ENCODE data around the gene GRAMD2A.
A peak's percentile ranks its signal among the peaks of the same experiment; 100 is the strongest.

The GRAMD2A gene

DNA sequence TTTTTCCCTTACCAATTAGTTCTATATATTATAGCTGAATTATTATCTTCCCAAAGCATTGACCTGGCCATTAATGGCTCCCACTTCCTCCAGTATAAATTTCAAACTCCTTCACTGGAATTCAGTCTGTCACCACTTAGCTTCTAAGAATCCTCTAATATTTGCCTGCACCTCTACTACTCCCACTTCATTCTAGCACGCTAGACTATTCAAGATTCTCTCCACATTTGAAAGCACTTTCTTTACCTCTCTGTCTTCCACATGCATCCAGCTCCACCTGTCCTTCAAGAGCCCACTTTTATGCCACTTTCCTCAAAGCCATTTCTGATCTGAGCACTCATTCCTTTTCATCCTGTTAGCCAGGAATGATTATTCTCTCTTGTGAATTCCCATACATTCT, 64.4 kb downstream of the GRAMD2A start:
- no peak for DNase-seq (ENCODE audit: low spot score)

DNA sequence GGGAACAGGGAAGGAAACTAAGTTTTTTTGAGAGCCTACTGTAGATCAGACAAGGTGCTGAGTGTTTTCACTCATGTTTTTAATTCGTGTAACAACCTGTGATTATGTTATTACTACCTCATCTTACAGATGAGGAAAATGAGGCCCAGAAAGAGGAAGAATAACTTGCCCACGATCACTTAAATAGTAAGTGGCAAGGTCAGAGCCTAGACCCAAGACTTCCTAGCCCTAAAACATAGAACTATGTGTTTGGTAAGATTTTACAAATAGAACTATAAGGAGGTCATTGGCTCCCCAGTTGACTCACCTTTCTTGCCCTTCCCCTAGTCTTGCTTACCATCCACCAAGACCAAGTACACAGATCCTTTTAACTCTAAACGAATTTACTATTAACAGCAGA, 65.7 kb downstream of the GRAMD2A start:
- DNase-seq (ENCODE audit: low spot score): no peak

DNA sequence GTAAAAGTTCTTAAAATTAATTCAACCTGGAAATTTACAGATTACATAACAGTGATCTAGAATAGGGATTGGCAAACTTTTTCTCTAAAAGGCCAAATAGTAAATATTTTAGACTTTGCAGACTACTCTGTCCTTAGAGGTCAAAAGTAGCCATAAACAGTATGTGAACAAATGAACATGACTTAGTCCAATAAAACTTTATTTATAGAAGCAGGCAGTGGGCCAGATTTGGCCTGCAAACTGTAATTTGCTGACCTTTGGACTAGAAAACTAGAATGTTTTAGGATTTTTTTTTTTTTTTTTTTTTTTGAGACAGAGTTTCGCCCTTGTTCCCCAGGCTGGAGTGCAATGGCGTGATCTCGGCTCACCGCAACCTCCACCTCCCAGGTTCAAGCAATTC, 67.3 kb downstream of the GRAMD2A start:
- DNase-seq (ENCODE audit: low spot score): peak; percentile 26

DNA sequence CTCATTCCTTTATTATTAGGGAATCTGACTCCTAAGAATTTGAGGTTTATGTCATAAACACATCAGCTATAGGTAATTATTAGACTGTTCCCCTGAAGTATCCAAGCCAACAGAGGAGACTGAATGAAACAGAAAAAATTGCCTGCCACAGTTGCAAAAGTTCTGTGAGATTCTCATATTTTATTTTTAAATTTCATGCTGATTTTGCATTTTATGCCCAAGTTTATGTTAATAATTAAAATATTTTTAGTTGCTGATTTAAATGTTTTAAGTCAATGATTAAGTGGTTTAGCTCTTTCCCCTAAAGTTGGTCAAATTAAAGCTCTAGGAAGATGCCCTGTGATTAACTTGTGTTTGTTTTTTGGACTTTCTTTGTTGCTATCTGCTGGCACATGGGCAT, 69.2 kb downstream of the GRAMD2A start:
- DNase-seq (ENCODE audit: low spot score): no peak

DNA sequence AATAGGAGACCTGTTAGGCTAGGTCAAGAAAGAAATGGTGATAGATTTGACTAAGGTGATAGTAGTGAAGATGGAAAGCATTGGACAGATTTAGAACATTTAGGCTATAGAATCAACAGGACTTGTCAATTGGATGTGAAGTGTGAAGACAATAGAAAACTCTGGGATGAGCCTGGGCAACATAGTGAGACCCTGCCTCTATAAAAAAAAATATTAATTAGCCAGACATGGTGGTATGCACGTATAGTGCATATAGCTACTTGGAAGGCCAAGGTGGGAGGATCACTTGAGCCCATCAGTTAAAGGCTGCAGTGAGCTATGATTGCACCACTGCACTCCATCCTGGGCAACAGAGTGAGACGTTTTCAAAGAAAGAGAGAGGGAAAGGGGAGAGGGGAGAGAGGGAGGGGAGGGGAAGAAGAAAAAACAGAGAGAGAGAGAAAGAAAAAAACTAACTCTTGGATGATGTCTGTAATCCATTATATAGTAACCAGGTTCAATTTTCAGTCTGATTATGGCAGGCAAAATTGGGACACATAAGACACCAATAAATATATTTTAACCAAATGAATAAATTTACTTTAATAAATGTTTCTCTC, 69.8 kb downstream of the GRAMD2A start:
- DNase-seq (ENCODE audit: low spot score): no peak

DNA sequence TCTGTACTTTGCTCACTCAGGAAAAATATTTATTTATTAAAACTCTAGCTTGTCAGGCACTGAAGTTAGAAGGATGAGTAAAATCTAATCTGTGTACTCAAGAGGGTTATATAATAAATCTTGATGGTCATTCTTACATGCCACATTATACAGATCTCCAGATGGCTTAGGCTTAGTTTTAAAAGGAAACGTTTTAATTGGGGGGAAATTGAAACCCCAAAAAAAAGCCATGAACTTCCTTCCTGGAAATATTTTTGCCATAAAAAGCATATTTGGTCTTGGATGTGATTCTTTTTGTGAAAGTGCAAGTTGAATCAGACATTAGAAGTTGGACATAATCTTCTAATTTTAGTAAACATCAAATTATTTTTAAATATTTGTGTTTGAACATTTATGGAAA, 73.4 kb downstream of the GRAMD2A start:
- no peak for DNase-seq (ENCODE audit: low spot score)

DNA sequence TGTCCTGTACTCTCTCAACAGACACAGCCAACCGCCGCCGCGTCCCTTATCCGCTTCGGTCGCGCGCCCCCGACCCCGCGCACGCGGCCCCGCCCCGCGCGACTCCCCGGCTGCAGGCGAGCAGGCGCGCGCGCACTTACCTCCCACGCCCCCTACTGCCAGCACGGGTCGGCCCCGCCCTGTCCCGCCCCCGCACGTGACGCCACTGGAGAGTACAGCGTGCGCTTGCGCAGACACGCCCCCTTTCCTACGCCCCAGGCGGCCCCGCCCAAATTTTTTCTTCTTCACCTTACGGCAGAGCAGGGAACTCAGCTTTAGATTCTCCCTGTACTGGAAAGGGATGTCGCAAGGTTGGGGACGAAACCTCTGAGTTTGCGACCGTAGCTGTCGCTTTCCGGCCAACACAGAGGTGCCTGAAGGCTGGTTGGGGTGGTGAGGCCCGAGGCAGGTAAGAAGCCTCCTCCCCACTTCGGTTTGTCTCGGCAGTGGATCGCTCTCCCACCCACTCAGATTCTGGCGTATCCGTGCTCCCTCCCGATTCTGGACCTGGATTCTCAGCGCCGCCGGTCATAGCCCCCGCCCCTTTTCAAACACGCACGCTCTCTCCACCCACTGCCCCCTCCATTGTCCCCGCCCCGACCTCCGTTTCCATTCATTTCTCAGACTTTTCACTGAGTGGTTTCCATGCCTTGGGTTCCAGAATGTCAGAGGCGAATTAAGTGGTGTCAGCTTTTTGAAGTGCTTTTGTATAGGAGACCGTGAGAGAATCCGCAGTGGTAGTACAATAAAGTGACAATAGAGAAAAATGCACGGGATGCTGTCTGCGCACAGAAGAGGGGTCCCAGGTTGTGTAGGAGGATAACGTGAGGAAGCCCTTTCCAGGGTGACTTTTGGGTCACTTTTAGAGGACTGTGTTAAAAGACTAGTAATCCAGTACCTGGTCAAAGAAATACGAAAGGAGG, 79.3 kb downstream of the GRAMD2A start, which contains the start of the genes MYO9A and SENP8:
MYO9A (minus strand) TSS at position 134 of the 962 bp plus-strand sequence. CDS start 71,587 bp downstream, outside the sequence.
SENP8 (plus strand) TSS at position 387 of the 962 bp plus-strand sequence. CDS start 21,221 bp downstream, outside the sequence.
- peak; percentile 100 for DNase-seq (ENCODE audit: low spot score)

DNA sequence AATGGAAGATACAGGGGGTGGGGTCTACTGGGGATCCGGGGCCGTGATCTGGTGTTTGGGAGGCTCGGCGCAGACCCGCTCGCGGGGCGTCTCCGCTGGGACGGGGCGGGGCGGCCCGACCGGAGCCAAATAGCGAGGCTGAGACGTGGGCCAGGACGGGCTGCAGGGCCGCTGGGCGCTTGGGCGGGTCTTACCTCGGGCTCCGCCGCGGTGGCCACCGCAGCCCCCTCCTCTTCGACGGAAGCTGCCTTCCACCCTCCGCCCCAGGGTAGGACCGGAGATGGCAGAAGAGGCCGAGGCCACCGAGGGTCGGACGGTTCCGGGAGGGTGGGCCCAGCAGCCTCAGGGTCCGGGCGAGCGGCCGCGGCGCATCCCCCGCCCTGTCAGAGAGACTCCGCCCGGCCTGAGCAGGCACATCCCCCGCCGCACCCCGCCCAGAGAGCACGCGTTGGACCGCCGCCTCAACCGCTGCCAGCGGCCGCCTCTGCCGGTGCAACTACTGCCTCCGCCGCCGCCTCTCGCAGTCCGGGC, 80.0 kb downstream of the GRAMD2A start:
- peak; percentile 64 for DNase-seq (ENCODE audit: low spot score)

DNA sequence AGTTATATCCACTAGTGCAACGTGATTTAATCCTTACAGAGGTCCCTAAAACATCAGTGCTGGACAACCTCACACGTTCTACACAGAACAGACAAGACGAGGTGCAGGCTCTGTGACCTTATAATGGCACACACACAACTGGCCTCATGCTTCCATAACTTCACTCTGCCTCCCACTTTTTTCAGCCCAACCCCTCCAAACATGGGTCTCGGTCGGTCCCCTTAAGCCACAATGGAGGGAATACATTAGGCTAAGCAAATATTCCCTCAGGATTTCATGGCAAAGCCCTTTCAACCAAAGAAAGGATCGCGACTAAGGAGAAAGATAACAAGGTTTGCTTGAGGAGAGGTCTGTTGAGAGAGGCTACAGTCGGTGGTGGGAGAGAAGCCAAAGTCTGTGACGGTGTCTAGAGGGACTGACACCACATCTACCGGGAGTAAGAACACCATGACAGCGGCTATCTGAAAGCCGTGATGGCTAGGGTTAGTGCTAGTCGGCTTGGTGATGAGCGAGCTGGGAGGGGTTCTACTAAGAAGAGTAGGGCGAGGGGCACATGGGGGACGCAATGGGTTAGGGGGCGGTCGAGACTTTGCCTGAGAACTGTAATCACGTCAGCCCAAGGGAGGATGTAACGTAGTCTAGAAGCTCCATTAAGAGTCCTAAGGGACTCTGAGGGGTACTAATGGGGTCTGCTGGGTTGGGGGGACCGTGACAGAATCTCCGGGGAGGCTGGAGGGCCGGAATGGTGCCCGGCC, 80.7 kb downstream of the GRAMD2A start:
- no peak for DNase-seq (ENCODE audit: low spot score)

DNA sequence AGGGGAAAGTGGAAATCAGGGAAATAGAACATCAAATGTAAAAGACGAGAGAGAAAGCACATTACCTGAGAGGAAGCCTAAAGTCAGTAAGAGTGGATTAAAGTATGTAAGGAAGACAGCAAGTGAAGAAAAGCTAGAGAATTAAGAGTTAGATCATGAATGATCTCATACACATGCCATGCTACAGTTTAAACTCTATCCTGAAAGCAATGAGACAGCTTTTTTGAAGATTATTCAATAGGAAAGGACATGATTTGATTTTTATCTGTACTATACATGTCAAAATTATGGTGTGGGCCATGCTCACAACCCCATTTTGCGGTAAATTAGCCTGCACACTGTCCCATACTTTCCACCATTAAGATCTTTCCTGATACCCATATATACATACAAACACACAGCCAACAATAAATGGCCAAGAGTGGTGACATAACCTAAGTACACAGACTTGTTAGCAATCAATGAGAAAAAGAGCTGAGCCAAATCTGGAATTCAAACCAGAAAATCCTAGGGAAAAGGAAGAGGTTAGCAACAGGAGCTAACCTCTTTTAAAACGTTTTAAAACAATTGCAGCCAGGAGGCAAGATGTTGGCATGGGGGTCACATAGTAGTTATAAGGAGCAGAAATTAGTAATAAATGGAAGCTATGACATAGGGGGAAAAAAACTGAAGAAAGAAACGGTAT, 84.1 kb downstream of the GRAMD2A start:
- no peak for DNase-seq (ENCODE audit: low spot score)

DNA sequence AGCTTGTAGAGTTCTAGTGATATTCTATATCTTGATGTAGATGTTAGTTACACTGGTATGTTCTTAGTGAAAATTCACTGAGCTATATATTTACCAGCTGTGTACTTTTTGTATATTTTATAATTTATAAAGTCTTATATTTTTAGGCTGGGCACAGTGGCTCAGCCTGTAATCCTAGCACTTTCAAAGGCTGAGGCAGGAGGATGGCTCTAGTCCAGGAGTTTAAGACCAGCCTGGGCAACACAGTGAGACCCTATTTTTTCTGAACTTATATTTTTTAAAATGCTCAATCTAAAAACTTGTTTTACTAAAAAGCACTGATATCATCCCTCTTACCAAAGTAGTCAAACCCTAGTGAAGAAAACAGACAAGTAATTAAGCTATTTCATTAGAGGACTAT, 84.8 kb downstream of the GRAMD2A start:
- DNase-seq (ENCODE audit: low spot score): no peak

DNA sequence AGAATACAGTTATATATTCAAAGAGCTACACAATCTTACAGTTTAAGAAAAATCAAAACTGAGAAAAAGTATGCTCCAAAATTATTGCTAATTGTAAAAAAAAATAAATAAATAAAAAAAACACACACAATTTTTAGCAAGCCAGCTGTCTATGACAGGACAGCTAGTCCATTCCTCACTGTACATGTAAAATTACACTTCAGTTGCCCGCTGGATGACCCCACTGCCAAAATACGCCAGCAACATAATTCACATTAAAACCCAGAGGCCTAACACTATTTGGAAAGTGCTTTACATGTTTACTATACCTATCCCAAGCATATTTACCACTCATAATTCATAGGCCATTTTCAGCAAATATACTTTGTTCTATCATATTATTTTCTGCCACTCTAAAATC, 85.5 kb downstream of the GRAMD2A start:
- DNase-seq (ENCODE audit: low spot score): no peak

DNA sequence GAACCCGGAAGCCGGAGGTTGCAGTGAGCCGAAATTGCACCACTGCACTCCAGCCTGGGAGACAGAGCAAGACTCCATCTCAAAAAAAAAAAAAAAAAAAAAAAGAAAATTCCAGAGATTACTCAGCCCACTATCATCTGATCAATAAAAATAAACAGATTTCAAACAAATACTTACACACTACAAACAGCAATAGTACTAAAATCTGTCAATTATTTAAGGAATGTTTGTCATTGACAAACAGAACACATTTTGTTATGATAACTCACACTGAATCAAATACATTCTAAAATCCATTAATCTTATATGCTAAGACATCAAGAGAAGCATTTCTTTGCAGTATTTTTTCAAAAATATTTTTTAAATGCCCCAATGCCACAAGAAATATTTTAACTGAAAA, 87.2 kb downstream of the GRAMD2A start:
- DNase-seq (ENCODE audit: low spot score): no peak
